Measurements from ENCODE around the gene RIMBP2.

RIMBP2 gene

GRCh38 chr12:130560321-130560720 lies 155.8 kb downstream of the RIMBP2 start:
- DNase-seq = no peak

- no peak for DNase-seq
Observed at GRCh38 chr12:130559806-130560205, 156.3 kb downstream of the RIMBP2 start.

- DNase-seq = no peak
Observed at GRCh38 chr12:130557886-130558765, 158.0 kb downstream of the RIMBP2 start.

DNA sequence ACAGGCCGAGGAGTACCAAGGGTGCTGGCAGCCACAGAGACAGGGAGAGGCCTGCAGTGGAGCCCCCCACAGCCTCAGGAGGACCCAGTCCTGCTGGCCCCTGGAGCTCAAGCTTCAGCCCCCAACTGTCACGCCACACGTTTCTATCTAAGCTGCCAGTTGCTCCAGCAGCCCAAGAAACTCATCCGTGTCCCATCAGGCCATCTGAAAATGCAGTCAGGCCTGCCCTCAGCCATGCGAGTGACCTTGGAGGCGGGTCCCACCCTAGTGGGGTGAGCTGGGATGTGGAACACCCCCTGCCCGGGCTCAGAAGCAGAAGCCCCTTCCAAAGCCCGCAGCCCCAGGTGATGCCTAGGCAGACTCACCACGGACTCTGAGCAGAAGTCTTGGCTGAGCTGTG lies 158.9 kb downstream of the RIMBP2 start:
- no peak for DNase-seq

DNA sequence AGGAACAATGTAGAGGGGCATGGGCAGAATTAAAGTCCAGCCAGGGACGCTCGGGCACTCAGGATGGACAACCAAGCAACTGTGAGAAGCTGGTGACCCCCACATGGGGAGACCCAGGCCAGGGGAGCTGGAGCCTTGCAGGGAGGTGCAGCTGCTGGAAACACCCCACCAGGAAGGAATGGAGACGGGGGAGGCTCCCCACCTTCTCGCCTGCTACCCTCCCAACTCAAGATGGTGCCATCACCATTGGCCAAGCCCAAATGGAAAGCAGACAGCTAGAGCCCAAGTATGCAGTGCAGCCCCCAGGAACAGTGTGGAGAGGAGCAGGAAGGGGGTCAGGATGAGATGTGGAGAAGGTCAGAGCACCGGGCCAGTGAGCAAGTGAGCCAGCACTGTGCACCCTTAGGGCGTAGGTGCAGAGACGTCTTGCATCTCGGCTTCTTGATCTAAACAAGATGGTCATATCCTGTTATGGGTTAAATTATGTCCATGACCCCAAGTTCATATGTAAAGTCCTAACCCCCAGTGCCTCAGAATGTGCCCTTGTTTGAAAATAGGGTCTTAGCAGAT lies 159.5 kb downstream of the RIMBP2 start:
- DNase-seq = no peak

DNA sequence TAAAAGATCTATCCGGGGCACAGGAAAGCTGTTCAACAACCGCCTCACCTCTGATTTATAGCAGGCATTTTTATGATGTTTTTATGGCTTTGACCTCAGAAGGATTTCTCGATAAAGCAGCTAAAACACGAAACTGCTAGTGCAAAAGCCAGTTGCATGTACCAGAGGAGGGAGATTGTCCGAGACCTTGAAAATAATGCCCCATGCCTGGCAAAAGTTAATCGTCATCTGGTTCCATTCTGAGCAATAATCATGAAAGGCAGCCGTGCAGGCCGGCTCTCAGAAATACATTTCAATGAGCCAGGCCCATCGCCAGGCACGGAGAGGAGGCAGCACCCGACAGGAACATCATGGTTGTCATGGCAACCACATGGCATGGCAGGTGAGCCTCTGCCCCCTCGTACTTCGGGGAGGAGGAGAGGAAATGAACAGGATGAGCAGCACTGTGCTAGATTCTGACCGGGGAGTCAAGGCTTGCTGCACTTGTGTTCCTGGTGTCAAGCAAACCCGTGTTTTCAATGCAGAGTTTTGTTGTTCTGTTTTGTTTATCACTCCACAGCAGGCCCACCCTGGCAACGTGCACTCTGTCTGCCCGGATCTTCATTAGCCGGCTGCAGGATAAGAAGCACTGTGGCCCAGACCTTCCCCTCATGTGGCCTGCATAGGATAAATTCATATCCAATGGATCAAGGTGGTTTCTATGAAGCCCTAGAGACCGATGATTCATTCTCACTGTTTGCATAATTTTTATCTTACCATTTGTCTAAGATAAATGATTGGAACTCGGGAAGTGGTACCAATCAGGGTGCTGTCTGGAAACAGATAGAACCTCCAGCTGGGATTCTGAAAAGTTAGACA lies 160.2 kb downstream of the RIMBP2 start:
- DNase-seq = no peak

DNA sequence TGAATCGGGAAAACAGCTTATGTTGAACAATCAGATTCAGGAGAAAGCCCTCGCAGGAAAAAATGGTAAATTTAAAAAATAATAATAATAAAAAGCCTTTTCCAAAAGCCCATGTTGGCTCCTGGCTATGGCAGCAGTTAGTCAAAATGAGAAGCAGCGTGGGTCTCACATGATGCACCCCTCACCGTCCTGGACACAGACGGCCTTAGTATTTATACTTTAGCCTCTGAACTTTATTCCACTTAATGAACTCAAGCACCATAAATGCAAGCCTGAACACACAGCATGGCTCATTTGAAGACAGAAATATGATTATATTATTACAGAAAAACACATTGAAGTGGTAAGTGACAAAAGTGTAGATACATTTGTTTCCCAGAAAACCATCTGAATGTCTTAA lies 160.9 kb downstream of the RIMBP2 start:
- no peak for DNase-seq

DNA sequence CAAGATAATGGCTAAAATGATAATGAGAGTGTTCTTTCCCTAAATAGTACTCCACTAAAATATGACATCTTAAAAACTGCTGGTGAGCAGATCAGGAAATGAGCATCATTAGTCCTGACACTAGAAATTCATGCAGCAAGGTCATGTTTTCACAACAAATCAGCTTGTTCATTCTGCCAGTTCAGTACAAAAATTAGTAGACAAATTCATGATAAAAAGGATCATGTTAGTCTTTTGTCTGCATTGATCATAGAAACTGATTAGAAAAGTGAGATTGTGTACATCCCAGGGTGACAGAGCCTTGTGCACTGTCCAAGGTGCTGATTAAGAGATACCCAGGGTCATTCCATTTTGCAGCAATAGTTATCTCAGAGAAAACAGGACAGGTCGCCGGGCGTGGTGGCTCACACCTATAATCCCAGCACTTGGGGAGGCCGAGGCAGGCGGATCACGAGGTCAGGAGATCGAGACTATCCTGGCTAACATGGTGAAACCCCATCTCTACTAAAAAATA lies 163.6 kb downstream of the RIMBP2 start:
- DNase-seq = no peak

DNA sequence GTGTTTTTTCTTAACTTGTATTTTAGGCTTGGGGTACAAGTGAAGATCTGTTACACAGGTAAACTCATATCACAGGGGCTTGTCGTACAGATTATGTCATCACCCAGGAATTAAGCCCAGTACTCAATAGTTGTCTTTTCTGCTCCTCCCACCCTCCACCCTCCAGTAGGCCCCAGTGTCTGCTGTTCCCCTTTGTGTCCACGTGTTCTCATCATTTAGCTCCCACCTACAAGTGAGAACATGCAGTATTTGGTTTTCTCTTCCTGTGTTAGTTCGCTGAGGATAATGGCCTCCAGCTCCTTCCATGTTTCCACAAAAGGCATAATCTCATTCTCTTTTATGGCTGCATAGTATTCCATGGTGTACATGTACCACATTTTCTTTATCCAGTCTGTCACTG lies 166.7 kb downstream of the RIMBP2 start:
- no peak for DNase-seq

- no peak for DNase-seq
Observed at GRCh38 chr12:130547480-130548155, 168.5 kb downstream of the RIMBP2 start.

GRCh38 chr12:130546494-130546893 lies 169.6 kb downstream of the RIMBP2 start:
- no peak for DNase-seq

DNA sequence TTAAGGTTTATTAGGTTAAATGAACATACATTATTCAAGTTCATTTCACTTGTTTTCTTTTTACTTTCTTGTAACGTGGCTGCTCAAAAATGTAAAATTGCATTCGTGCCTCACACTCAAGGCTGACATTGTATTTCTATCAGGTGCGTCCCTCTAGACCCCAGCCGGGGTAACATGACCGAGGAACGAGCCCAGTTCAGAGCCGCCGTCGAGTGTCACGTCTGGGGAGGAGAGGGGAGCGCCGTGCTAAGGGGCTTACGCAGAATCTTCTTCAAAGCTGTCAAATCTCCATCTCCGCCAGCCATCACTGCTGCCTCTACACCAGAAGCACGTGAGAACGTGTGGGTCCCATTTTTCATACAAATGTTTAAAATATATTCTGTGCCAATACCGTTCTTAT lies 170.6 kb downstream of the RIMBP2 start:
- no peak for DNase-seq

DNA sequence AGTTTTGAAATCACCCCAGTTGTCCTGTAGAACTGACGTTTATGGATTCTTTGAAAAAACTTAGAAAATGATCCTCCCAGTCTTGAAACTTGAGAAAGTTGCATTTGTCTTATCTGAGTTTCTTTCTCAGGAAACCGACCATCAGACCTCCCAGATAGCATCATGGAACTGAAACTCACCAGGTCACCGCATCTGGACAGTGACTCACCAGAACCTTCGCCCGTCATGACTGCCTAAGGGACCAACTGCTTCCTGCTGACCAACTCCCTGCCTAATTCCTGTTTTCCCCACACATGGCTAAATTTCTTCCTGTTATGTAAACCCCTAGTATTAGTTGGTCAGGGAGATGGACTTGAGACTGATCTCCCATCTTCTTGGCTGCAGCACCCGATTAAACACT lies 175.7 kb downstream of the RIMBP2 start:
- no peak for DNase-seq

DNA sequence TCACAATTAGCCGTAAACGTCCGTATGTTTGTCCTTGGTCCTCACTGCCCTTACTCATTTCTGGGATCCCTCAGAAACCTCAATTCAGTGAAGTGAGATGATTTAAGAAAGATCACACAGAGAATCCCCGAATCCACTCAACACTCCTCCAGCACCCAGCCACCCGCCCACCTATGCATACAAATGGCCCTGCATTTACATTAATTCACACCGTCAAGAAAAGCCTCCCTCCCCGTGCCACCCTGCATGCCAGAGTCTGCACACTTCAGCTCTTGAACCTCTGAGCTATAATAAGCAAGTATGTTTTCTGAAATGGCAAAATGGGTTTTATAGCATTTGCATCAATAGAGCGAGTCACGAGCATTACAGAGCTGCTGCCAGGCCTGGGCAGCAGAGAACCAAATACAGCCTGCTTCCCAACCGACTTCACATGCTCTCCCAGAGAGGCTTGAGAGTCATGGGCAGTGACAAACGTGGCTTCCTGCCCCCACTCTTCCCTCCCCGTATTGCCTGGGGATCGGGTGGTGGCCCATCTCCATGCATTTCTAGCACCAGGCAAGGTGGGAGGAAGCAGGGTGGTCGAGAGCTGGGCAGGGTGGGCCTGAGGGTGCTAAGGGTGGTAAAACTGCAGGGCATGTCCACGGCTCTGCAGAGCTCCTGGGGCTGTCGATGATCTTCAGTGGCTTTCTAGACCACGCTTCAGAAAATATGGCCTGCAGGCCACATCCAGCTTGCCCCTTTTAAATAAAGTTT lies 177.6 kb downstream of the RIMBP2 start:
- DNase-seq = no peak

DNA sequence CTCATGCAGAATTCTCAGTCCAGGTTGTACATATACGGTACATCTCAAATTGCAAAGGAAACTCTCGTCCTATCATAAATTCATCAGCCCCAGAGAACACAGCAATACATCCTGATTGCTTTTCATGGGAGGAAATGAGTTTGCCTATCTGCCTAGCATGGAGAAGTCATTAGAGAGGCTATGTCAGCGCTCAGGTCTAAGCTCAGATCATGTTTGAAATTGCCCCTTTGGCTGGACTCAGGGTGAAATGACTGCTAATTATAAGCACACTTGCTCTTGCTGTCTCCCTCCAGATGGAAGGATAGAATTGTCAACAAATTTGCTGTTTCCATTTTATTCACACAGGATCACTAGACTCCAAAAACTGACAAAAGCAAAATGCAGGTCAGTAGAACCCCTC lies 178.4 kb downstream of the RIMBP2 start:
- no peak for DNase-seq

GRCh38 chr12:130537051-130537450 lies 179.0 kb downstream of the RIMBP2 start:
- DNase-seq = no peak

GRCh38 chr12:130530429-130530828 lies 185.7 kb downstream of the RIMBP2 start:
- no peak for DNase-seq

DNA sequence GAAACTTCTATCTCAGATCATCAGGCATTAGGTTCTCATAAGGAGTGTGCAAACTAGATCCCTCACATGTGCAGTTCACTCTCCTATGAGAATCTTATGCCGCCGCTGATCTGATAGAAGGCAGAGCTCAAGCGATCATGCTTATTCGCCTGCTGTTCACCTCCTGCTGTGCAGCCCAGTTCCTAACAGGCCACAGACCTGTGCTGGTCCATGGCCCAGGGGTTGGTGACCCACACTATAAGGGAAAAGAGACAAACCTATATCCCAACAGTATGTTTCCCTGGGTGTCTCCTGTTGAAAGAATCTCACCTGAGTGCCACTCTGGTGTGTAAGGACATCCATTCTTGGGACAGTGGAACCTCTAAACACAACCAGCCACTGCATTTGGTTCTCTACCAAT lies 186.3 kb downstream of the RIMBP2 start:
- DNase-seq = no peak

GRCh38 chr12:130527239-130527638 lies 188.9 kb downstream of the RIMBP2 start:
- DNase-seq = no peak

- no peak for DNase-seq
Observed at GRCh38 chr12:130526813-130527212, 189.3 kb downstream of the RIMBP2 start.

DNA sequence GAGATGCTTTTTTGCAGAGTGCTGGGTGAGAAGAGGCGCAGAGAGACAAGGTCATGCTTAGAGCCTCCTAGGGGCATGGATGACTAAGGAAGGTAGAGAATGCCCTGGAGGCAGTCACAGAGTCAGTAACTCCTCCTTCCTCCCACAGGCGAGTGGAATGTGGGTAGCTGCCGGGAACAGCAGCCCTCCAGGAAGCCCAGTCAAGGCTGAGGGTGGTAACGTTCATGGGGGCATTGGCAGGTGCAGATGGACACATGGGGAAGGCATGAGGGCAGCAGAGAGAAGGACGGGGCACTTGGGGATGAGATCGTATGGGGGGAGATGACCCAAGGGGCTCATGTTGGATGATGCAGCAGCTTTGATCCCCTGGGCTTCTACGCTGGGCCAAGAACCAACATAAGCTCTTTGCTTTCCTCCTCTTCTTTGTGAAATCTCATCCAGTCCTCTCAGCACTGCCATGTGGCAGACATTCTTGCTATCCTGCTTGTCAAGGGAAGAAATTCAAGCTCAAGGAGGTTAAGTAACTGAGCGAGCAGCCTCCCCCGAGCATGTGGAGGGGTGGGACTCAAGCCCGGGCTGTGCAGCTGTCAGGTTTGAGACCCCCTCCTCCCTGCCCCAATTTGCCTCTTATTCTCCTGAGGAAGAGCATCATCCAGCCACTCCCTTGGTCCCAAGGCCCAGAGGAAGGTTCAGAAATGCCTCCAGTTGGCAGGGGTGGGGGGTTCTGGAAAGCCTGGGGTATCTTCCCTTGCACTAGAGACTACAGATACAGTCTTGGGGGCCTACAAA lies 190.5 kb downstream of the RIMBP2 start:
- DNase-seq = no peak

Data from GF-D8 (cell line).